Non-pigmented ciliary epithelial cell (primary cell): ENCODE measurements around the gene ZNF136.
A peak's percentile ranks its signal among the peaks of the same experiment; 100 is the strongest.

Experiments used
- DNase-seq: peaks from one replicate; pipeline ENCODE4 v3.0.0-alpha.2; 2010; ENCODE audit warnings: low read depth

The ZNF136 gene

GRCh38 chr19:12162882-12163806 lies at the start of gene ZNF136:
ZNF136 (plus strand) TSS chr19:12163096; CDS start chr19:12163204, 108 bp downstream.
- DNase-seq = peak; percentile 74

DNA sequence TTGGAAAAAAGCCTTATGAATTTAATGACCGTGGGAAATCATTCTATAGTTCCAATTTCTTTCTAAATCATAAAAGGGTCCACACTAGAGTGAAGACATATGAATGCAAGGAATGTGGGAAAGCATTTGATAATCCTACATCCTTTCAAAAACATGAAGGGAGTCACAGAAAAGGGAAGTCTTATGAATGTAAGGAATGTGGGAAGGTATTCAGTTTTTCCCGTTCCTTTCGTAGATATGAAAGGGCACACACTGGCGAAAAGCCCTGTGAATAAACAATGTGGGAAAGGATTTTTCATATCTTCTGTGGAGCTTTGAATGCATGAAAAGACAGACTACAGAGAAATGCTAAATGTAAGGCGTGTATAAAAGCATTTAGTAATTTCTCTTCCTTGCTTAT lies 49.8 kb upstream of the ZNF136 start:
- DNase-seq = no peak

DNA sequence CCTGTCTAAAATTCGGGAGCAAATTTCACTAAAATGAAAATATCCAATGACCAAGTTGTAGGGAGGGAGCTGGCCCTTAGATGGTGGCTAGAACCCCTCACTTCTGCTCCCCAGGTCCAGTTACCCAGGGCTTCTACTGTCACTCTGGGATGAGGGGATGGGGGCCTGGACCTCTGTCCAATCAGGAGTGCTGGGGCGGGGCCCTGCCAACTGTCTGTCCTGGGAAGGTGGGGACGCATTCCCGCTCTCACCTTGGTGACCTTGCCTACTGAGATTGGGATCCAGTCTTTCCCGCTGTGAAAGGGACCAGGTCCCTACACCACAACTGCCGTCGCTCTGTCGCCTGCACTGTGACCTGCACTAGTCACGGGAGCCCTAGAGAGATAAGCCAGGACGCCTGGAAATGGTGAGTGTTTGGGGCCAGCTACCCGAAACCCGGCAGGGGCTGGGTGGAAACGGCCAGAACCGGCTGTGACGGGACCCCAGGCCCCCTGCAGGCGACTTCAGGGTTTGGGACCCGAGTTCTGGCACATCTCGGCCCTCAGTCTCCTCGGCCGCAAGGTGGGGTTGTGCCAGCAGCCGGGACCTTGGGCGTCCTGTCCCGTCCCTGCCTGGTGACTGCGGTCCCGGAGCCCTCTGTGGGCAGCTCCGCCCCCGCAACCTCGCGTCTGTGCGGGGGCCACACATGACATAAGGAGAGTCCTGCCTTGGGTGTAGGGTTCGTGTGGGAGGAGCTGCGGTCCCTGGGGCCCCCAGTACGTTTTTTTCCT lies 45.5 kb upstream of the ZNF136 start:
- no peak for DNase-seq

DNA sequence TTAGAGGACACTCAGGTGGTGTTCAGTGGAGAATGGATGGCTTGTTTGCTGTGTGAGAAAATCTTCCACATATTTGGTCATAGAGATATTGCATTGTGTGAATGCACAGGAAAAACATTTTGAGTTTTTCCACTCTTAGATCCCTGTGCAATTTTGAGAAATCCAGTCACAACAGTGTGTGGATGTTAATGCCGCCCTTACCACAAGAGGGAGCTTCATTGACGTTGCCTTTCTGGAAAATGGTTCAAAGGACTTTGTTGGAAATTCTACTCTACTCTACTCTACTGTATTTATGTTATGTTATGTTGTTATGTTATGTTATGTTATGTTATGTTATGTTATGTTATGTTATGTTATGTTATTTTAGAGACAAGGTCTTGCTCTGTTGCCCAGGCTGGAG lies 36.2 kb upstream of the ZNF136 start:
- DNase-seq = no peak

DNA sequence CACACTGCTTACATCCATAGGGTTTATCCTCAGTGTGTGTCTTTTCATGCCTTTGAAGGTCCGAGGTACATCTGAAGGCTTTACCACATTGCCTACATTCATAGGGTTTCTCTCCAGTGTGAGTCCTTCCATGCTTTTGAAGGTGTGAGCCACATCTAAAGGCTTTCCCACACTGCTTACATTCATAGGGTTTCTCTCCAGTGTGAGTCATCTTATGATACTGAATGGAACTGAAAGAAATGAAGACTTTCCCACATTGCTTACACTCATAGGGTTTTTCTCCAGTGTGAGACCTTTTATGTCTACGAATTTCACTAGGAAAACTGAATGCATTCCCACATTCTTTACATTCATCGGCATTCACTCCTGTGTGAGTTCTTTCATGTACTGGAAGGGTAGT lies 29.8 kb upstream of the ZNF136 start:
- DNase-seq = no peak

GRCh38 chr19:12137221-12137940 lies 25.5 kb upstream of the ZNF136 start:
- DNase-seq = no peak

DNA sequence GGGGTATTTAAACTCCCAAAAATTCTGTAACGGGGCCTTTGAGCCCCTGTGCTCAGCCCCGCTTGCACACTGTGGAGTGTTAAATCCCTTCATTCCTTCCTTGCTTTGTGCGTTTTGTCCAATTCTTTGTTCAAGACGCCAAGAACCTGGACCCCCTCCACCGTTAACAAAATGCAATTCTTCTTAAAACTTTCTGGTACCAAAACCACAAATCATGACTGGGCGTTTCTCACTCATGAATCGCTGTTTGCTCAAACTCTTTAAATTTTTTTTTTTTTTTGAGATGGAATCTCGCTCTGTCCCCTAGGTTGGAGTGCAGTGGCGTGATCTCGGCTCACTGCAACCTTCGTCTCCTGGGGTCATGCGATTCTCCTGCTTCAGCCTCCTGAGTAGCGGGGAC lies 23.6 kb upstream of the ZNF136 start:
- DNase-seq = no peak

DNA sequence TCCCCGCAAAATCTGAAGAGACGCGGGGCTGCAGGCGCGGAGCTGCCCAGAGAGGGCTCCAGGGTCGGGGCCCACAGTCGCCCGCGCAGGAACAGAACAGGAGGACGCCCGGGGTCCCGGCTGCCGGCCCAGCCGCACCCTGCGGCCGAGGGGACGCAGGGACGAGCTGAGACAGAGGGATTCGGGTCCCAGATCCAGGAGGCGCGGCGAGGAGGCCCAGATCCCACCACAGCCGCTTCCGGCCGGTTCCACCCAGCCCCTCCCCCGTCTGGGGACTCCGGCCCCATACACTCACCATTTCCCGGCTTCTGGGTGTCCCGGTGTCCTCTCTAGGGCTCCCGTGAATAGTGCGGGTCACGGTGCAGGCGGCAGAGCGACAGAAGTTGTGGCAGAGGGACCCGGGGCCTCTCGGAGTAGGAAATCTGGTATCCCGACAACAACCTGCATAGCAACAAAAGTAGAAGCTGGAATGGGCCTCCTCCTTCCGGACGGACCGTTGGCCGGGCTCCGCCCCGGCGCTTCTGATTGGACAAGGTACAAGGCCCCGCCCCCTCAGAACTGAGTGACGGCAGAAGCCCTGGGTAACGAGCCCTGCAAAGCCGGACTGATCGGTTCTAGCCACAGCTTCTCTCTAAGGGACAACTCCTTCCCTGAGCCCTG lies 22.9 kb upstream of the ZNF136 start, which contains the start of gene ZNF20:
TSS of gene ZNF20 (minus strand) at position 466 of the 660 bp plus-strand sequence. CDS start at position 298, 168 bp downstream.
- DNase-seq = peak; percentile 79

DNA sequence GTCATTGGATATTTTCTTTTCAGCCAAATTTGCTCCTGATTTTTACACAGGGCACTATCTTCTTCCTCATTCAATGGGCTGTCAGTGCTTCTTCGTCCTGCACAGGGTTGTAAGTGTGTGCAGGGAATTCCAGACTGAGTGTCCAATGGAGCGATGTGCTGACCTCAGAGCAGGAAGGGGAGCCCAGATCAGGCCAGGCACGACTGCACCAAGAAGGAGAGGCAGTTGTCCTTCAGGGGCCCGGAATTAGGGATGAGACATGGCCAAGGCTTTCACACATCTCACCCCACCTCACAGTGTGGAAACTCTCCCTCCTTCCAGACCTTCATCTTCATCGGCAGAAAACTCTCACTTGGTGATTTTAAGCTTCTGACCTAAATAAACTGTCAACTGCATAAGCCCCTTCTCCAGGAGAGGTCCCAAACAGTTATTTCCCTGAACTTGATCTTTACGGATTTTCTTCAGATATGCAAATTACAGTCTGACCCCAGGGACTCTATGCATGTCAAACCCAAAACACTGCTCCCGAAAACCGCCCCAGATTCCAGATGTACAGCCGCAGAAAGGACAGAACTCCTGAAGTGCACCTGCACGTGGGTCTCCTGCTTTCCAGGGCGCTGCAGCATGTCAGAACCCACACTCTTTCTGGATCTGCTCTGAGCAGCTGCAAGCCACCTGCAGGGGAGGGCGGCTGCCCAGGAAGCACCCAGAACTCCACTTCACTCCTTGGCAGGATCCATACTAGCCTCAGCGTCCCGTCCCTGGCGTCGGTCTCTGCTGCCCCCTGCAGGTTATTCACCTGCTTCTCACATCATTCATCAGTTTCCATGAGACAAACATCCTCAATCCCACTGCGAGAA lies 22.1 kb upstream of the ZNF136 start:
- peak; percentile 44 for DNase-seq

GRCh38 chr19:12141405-12141736 lies 21.5 kb upstream of the ZNF136 start:
- DNase-seq = no peak

- DNase-seq = no peak
Measured at GRCh38 chr19:12145348-12145747, 17.5 kb upstream of the ZNF136 start.

DNA sequence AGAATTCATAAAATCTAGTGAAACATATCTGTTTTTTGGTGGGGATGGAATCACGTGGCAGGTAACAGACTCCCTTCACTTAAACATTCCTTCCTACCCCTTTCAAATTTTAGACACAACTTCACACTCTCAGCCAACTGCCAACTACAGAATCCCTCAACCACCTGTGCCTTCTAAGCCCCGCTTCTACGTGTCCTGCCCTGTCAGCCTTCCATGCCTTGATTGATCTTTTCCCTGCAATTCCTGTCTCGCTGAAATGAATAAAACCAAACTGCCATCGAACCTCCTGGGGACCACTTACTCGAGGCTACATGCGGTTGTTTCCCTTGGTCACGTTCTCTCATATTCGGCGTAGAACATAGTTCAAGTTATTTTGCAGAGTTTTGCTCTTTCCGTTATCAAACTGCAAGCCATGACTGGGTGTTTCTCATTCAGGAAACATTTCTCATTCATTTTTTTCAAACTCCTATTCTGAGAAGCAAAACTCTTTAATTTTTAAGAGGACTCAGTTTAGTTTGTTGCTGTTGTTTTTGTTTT lies 7.5 kb upstream of the ZNF136 start:
- DNase-seq = no peak

- peak; percentile 46 for DNase-seq
Measured at GRCh38 chr19:12156223-12157058, 6.5 kb upstream of the ZNF136 start, which contains the start of gene ZNF625. ZNF625 (minus strand) TSS chr19:12156734; CDS start chr19:12156558, 176 bp downstream.

- no peak for DNase-seq
Measured at GRCh38 chr19:12159773-12160414, 3.0 kb upstream of the ZNF136 start.

DNA sequence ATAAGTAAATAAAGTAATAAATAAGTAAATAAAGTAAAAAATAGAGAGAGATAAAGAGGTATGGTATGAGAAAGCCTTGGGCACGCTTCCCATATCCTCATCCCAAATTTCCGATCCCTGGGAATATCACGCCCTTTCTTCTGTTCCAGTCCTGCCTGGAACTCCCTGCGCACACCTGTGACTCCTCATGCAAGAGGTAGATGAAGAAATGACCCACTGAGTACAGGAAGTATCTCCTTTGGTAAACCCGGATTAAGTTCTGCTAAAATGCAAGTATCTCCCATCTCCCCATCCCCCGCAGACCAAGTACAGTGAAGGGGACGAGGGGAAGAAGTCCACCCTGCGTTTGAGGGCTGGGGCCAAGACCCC lies 399 bp upstream of the ZNF136 start:
- DNase-seq = no peak

DNA sequence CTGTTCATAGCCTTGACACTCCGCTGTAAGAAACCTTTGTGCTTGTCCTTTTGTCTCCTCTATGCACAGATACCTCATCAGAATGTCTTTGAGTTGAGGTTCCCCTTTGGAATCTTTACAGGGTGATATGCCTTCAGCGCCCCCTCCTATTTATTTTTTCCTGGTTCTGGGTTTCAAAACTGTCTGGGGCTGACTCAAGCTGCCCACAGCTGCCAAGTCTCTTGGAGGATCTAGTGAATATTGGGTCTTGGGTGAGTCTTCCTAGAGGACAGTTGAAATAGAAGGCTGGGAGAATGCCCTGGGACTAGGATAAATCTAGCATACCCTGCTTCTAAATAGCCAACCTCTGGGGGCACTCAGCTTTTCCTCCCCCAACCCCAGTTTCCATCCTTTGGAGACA lies 930 bp downstream of the ZNF136 start:
- no peak for DNase-seq

DNA sequence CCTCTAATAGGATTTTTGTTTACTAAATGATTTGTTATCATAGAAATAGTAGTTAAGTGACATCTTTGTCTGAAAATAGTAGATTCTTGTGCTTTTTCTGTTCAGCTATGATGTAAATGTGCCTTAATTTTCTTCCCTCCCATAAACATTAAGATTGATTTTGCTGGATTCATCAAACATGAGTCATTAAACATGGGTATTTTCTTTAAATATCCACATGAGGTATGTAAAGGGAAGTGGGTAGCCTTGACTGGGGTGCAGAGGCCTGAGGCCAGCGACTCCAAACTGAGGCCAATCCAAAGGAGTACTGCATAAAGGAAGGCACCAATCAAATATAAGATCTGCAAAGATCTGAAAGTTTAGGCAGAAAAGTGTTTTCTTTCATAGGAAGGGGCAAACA lies 3.7 kb downstream of the ZNF136 start:
- no peak for DNase-seq

GRCh38 chr19:12180377-12180776 lies 17.5 kb downstream of the ZNF136 start:
- DNase-seq = no peak

- DNase-seq = no peak
Measured at GRCh38 chr19:12187625-12188024, 24.7 kb downstream of the ZNF136 start.
